Trophoblast cell (in vitro differentiated cells and primary cell): ENCODE results near the gene GOLGA6A.

ENCODE experiments used
- DNase-seq, 2 donors: peaks; one replicate each; pipeline ENCODE4 v3.0.0-alpha.2; 2016
- H2AFZ ChIP-seq: 2 replicates; pipeline ENCODE4 v1.6.1; 2013; ENCODE audit warnings: low read length, moderate library complexity, mild to moderate bottlenecking; ENCODE audit not compliant: insufficient read depth, poor library complexity
- H2AK5ac ChIP-seq: 2 replicates; pipeline ENCODE4 v1.6.1; 2013; ENCODE audit warnings: mild to moderate bottlenecking, low read length
- H2BK120ac ChIP-seq: 2 replicates; pipeline ENCODE4 v1.6.1; 2013; ENCODE audit warnings: low read length, mild to moderate bottlenecking, moderate library complexity; ENCODE audit not compliant: insufficient read depth, poor library complexity
- H2BK12ac ChIP-seq: 2 replicates; pipeline ENCODE4 v1.6.1; 2013; ENCODE audit warnings: mild to moderate bottlenecking, low read length, moderate library complexity
- H2BK5ac ChIP-seq: 2 replicates; pipeline ENCODE4 v1.6.1; 2013; ENCODE audit warnings: low read length, low read depth, moderate library complexity, mild to moderate bottlenecking; ENCODE audit not compliant: poor library complexity
- H3K14ac ChIP-seq: 2 replicates; pipeline ENCODE4 v1.6.1; 2013; ENCODE audit warnings: mild to moderate bottlenecking, low read length
- H3K18ac ChIP-seq: 2 replicates; pipeline ENCODE4 v1.6.1; 2013; ENCODE audit warnings: mild to moderate bottlenecking, low read length
- H3K23ac ChIP-seq: 2 replicates; pipeline ENCODE4 v1.6.1; 2013; ENCODE audit warnings: low read length
- H3K27ac ChIP-seq: 2 replicates; pipeline ENCODE4 v1.5.1; 2013; ENCODE audit warnings: low read depth, mild to moderate bottlenecking, inconsistent platforms, low read length, moderate library complexity
- H3K27me3 ChIP-seq: 2 replicates; pipeline ENCODE4 v1.6.1; 2013; ENCODE audit warnings: inconsistent platforms, mild to moderate bottlenecking, low read length, moderate library complexity; ENCODE audit not compliant: insufficient read depth
- H3K36me3 ChIP-seq, 2 experiments: 1 replicate in 1 of 2; 2 replicates in 1 of 2; pipeline ENCODE4 v1.6.1; 2013; ENCODE audit warnings: low read length in 2 of 2, mild to moderate bottlenecking in 2 of 2, moderate library complexity in 1 of 2; ENCODE audit not compliant: insufficient read depth in 2 of 2, control insufficient read depth in 1 of 2
- H3K4ac ChIP-seq: 2 replicates; pipeline ENCODE4 v1.6.1; 2013; ENCODE audit warnings: low read depth, mild to moderate bottlenecking, low read length, moderate library complexity
- H3K4me1 ChIP-seq, 2 experiments: 1 replicate in 1 of 2; 2 replicates in 1 of 2; pipeline ENCODE4 v1.6.1; 2013; ENCODE audit warnings: low read length in 2 of 2, mild to moderate bottlenecking in 2 of 2, moderate library complexity in 1 of 2; ENCODE audit not compliant: insufficient read depth in 2 of 2, control insufficient read depth in 1 of 2
- H3K4me2 ChIP-seq: 2 replicates; pipeline ENCODE4 v1.6.1; 2013; ENCODE audit warnings: inconsistent platforms, mild to moderate bottlenecking, low read length, moderate library complexity
- H3K4me3 ChIP-seq: 2 replicates; pipeline ENCODE4 v1.5.1; 2013; ENCODE audit warnings: mild to moderate bottlenecking, low read depth, low read length, inconsistent platforms
- H3K79me1 ChIP-seq: one replicate; pipeline ENCODE4 v1.6.1; 2013; ENCODE audit warnings: low read length
- H3K79me2 ChIP-seq: 2 replicates; pipeline ENCODE4 v1.6.1; 2013; ENCODE audit warnings: low read length, mild to moderate bottlenecking; ENCODE audit not compliant: control insufficient read depth, insufficient read depth, poor library complexity
- H3K9ac ChIP-seq: 2 replicates; pipeline ENCODE4 v1.6.1; 2013; ENCODE audit warnings: mild to moderate bottlenecking, low read length
- H3K9me3 ChIP-seq: 2 replicates; pipeline ENCODE4 v1.6.1; 2013; ENCODE audit warnings: low read depth, mild to moderate bottlenecking, control low read depth, inconsistent platforms, low read length; ENCODE audit not compliant: insufficient read depth
- H4K12ac ChIP-seq: 2 replicates; pipeline ENCODE4 v1.6.1; 2013; ENCODE audit warnings: low read depth, mild to moderate bottlenecking, low read length, moderate library complexity
- H4K8ac ChIP-seq: 2 replicates; pipeline ENCODE4 v1.6.1; 2013; ENCODE audit warnings: low read depth, mild to moderate bottlenecking, low read length, moderate library complexity
- H4K91ac ChIP-seq: one replicate; pipeline ENCODE4 v1.6.1; 2013; ENCODE audit warnings: low read depth, mild to moderate bottlenecking, low read length, moderate library complexity
- WGBS: extraction: QIAGEN DNeasy Blood & Tissue Kit; methylation state at CpG from one replicate; pipeline ENCODE4 v1.1.7; 2013; ENCODE audit warnings: missing lambda C conversion rate; ENCODE audit not compliant: insufficient read length, insufficient coverage; ENCODE audit errors: extremely low coverage; 5-methylcytosine and 5-hydroxymethylcytosine counted together

Gene GOLGA6A

DNA sequence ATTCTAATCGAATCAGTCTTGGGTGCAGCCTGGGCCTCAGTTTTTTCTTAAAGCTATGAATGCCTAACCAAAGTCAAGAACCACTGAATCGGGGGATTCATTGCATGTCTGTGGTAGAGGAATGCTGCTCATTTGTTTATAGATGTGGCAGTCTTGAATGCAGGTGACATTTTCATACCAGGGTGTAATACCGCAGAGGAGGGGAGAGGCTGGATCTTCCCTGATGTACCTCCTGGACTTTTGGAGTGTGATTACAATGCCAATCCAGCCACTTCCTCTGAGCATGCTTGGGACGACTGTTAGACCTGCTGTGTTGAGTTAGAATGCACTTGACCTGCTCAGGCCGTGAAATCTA lies 42.7 kb downstream of the GOLGA6A start:
- no peak overlapping the region for H4K8ac ChIP-seq
- H3K36me3 ChIP-seq = peaks cover 7 to 12% of the 10 kb centered on the region in 2 experiments
- no peak overlapping the region for H3K14ac ChIP-seq
- H3K4me2 ChIP-seq = no peak overlapping the region
- no peak overlapping the region for H3K27ac ChIP-seq
- H3K4me1 ChIP-seq = no peaks in the 10 kb centered on the region
- no peak overlapping the region for H2BK5ac ChIP-seq
- H3K79me1 ChIP-seq = no peaks in the 10 kb centered on the region
- H3K23ac ChIP-seq = no peak overlapping the region
- H4K91ac ChIP-seq = no peak overlapping the region
- H3K9ac ChIP-seq = no peak overlapping the region
- H2BK12ac ChIP-seq = no peak overlapping the region
- H3K27me3 ChIP-seq = no peaks in the 10 kb centered on the region
- no CpG with 5 or more reads among the region's 5 CpGs for WGBS
- H3K9me3 ChIP-seq = peaks cover 2% of the 10 kb centered on the region
- H3K18ac ChIP-seq = no peak overlapping the region
- no peak overlapping the region for H3K4me3 ChIP-seq
- no peak overlapping the region for H2AK5ac ChIP-seq
- H4K12ac ChIP-seq = no peak overlapping the region
- H2AFZ ChIP-seq = no peak overlapping the region
- H2BK120ac ChIP-seq = no peak overlapping the region
- DNase-seq = no peak
- no peaks in the 10 kb centered on the region for H3K79me2 ChIP-seq
- H3K4ac ChIP-seq = no peak overlapping the region

DNA sequence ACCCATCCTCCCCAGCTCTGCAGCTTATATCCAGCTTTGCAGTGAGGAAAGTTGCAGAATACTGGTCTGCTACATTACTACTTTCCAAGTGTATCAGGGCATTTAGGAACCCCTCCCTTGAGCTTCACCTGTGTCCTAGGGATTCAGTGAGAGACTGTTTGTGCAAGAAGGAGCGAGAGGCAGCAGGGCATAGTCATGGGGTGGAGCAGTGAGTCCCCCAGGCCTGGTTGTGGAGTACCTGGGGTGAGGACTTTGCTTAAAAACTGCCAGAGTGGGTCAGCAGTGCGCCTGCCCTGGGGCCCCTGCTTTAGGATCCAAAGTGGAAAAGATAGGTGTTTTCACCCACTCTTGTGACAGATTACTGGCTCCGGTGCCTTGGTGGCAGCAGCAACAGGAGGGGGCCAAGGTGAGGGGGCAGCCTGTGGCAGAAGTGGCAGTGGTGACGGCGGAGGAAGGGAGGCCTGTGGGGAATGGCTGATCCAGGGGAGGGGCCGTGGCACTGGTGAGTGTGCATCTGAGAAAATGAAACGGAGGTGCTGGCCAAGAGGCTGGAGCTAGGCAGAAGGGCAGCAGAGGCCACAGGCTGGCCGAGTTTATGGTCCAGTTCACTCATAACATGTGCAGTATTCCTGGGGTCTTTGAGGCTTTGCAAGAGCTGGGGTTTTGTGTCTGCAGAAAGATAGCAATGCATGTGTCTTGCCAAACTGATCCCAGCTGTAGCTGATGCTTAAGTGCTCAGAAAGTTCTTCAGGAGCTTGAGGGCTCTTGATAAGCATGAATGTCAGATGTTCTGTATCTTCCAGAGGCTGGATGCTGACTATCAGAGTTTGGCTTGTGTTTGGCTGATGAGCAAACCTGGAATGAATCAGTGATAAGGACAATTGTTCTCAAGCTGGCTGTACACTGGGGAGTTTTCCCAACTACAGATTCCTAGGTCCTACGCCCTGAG lies 43.4 kb downstream of the GOLGA6A start:
- no peak overlapping the region for H3K4me3 ChIP-seq
- WGBS = no CpG with 5 or more reads among the region's 9 CpGs
- DNase-seq = no peak

DNA sequence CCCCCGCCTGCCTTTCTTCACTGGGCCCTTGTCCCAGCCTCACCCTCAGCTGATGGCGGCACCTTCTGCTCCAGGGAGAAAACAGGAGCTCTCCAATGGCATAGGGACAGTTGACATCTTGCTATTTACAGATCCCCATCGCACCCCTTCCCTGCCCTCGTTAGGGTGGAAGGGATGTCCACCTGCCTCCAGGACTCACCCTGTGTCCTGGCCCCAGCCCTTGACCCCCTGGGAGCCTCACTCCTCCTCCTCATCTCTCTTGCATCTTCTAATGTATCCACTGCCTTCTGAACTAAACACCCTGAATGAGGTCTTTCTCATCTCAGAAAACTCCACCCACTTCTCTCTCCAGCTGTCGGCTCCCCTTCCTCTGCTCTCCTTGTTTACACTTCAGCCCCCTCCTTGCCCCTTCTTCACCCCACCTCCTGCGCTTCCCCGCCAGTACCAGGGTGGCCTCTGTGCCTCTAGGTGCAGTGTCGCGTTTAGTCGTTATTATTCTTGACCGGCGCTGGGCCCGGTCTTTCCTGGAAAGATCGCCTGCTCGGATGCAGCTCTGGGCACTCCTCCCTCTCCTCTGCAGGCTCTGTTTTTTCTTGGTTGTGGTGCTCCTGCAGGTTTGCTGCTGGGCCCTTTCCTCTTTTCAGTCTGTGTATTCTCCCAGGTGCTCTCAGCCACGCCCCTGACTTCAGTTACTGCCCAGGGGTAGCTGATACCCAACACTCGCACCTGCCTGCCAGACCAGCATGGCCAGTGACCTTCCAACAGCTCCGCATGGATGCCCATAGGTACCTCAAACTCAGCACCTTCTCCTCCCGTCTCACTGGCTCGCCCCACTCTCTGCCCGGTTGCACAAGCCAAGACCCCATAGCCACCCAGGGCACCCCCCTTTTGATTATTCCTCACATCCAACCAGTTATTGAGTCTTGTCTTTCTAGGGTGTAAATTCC lies 44.9 kb downstream of the GOLGA6A start:
- H3K36me3 ChIP-seq = peaks cover 16 to 28% of the 10 kb centered on the region in 2 experiments
- H2BK12ac ChIP-seq = no peak overlapping the region
- H3K4me3 ChIP-seq = no peak overlapping the region
- no peak overlapping the region for H3K18ac ChIP-seq
- no peaks in the 10 kb centered on the region for H3K4me1 ChIP-seq
- no peak overlapping the region for H2AK5ac ChIP-seq
- no CpG with 5 or more reads among the region's 21 CpGs for WGBS
- no peak overlapping the region for H2BK120ac ChIP-seq
- no peak overlapping the region for H4K8ac ChIP-seq
- no peak overlapping the region for H2BK5ac ChIP-seq
- no peak overlapping the region for H3K14ac ChIP-seq
- H4K12ac ChIP-seq = no peak overlapping the region
- H3K27ac ChIP-seq = no peak overlapping the region
- H4K91ac ChIP-seq = no peak overlapping the region
- no peaks in the 10 kb centered on the region for H3K79me1 ChIP-seq
- H3K23ac ChIP-seq = no peak overlapping the region
- DNase-seq = no peak
- no peak overlapping the region for H3K9ac ChIP-seq
- no peak overlapping the region for H3K4ac ChIP-seq
- H2AFZ ChIP-seq = no peak overlapping the region
- no peaks in the 10 kb centered on the region for H3K9me3 ChIP-seq
- H3K79me2 ChIP-seq = no peaks in the 10 kb centered on the region
- no peak overlapping the region for H3K4me2 ChIP-seq
- H3K27me3 ChIP-seq = no peaks in the 10 kb centered on the region

More for the DNA sequence above, 43.4 kb downstream of the GOLGA6A start:
- Histone ChIP-seq H3K9ac (no peak overlapping the region), H3K14ac (no peak overlapping the region), H3K27ac (no peak overlapping the region), H2AFZ (no peak overlapping the region), H3K18ac (no peak overlapping the region), H3K4ac (no peak overlapping the region), H4K91ac (no peak overlapping the region), H2BK5ac (no peak overlapping the region), H3K23ac (no peak overlapping the region), H3K79me1 (no peaks in the 10 kb centered on the region), H2AK5ac (no peak overlapping the region), H3K79me2 (no peaks in the 10 kb centered on the region), H3K27me3 (no peaks in the 10 kb centered on the region), H4K12ac (no peak overlapping the region), H2BK120ac (no peak overlapping the region), H3K9me3 (peaks cover 2% of the 10 kb centered on the region), H3K36me3 (peaks cover 12 to 18% of the 10 kb centered on the region in 2 experiments), H4K8ac (no peak overlapping the region), H3K4me2 (no peak overlapping the region), H3K4me1 (no peaks in the 10 kb centered on the region), H2BK12ac (no peak overlapping the region)

DNA sequence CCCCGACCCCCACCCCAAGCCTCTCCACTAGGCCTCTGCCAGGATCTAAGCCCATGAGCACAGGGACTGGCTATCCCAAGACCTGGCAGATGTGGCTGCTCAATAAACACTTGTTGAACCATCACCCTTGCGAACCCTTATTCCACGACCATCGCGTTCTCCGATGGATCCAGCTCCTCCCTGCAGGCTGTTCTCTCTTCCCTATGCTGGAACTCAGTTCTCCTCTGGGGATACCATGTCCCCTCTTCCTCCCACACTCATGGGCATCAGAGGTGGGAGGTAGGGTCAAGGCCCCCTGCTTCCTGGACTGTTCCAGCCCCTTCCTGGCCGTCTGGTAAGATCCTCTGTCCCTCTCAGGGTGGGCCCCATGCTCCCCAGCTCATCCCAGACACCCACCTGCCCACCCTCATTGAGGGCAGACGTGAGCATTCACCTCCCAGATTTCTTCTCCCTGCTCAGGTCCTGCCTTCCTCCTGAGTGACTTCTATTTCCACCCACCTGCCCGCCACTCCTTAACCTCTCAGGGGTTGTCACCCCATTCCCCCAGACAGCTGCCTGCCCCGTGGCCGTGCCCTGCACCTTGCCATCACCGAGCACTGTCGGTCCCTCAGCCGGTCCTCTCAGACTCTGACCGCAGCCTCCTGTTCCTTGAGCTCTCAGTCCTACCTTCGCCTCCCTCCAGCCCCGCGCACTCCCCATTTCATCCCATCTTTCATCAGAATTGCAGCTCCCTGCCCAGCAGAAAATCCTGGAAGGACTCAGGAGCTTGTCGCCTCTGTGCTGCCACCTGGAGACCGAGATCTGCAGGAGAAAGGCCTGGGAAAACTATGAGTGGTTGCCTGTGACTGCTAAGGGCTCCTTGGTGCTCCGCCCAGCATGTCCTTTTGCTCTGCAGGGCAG lies 45.8 kb downstream of the GOLGA6A start:
- no peak overlapping the region for H3K14ac ChIP-seq
- H3K9ac ChIP-seq = no peak overlapping the region
- H3K79me2 ChIP-seq = no peaks in the 10 kb centered on the region
- WGBS = no CpG with 5 or more reads among the region's 21 CpGs
- H3K36me3 ChIP-seq = peaks cover 16 to 28% of the 10 kb centered on the region in 2 experiments
- no peaks in the 10 kb centered on the region for H3K79me1 ChIP-seq
- no peak overlapping the region for H4K8ac ChIP-seq
- H3K4me3 ChIP-seq = no peak overlapping the region
- no peak overlapping the region for H2BK120ac ChIP-seq
- peak; percentile 43 to 50 for DNase-seq
- no peak overlapping the region for H2BK12ac ChIP-seq
- H3K4ac ChIP-seq = no peak overlapping the region
- H3K9me3 ChIP-seq = no peaks in the 10 kb centered on the region
- H2BK5ac ChIP-seq = no peak overlapping the region
- no peak overlapping the region for H3K4me2 ChIP-seq
- no peak overlapping the region for H4K91ac ChIP-seq
- H3K4me1 ChIP-seq = no peaks in the 10 kb centered on the region
- H4K12ac ChIP-seq = no peak overlapping the region
- no peak overlapping the region for H2AFZ ChIP-seq
- no peaks in the 10 kb centered on the region for H3K27me3 ChIP-seq
- no peak overlapping the region for H3K27ac ChIP-seq
- H3K18ac ChIP-seq = no peak overlapping the region
- H2AK5ac ChIP-seq = no peak overlapping the region
- no peak overlapping the region for H3K23ac ChIP-seq
